8988T (cell line): ENCODE data around the gene NFATC1.

Experiments used
- DNase-seq: peaks from one replicate; pipeline ENCODE4 v3.0.0; 2011

The NFATC1 gene

GRCh38 chr18:79405781-79406575 is 10.2 kb downstream of the NFATC1 start:
- DNase-seq = no peak

GRCh38 chr18:79406708-79407107 is 11.0 kb downstream of the NFATC1 start:
- no peak for DNase-seq

GRCh38 chr18:79409313-79409712 is 13.6 kb downstream of the NFATC1 start:
- DNase-seq = no peak

GRCh38 chr18:79410171-79410641 is 14.5 kb downstream of the NFATC1 start:
- no peak for DNase-seq

- no peak for DNase-seq
Measured at GRCh38 chr18:79410731-79411613, 15.2 kb downstream of the NFATC1 start.

- DNase-seq = no peak
Measured at GRCh38 chr18:79411614-79412526, 16.1 kb downstream of the NFATC1 start.

GRCh38 chr18:79413025-79413424 is 17.3 kb downstream of the NFATC1 start:
- DNase-seq = no peak

GRCh38 chr18:79413426-79413825 is 17.7 kb downstream of the NFATC1 start:
- no peak for DNase-seq

- DNase-seq = no peak
Measured at GRCh38 chr18:79413901-79414300, 18.2 kb downstream of the NFATC1 start.

- no peak for DNase-seq
Measured at GRCh38 chr18:79416022-79416676, 20.4 kb downstream of the NFATC1 start.

- no peak for DNase-seq
Measured at GRCh38 chr18:79416677-79417052, 20.9 kb downstream of the NFATC1 start.

- no peak for DNase-seq
Measured at GRCh38 chr18:79418236-79418635, 22.5 kb downstream of the NFATC1 start.

GRCh38 chr18:79418642-79419041 is 22.9 kb downstream of the NFATC1 start:
- no peak for DNase-seq

GRCh38 chr18:79420033-79420745 is 24.5 kb downstream of the NFATC1 start:
- DNase-seq = no peak

GRCh38 chr18:79421275-79421857 is 25.6 kb downstream of the NFATC1 start:
- DNase-seq = no peak

GRCh38 chr18:79422022-79422782 is 26.5 kb downstream of the NFATC1 start:
- DNase-seq = no peak

GRCh38 chr18:79422783-79423165 is 27.0 kb downstream of the NFATC1 start:
- DNase-seq = no peak

- DNase-seq = no peak
Measured at GRCh38 chr18:79423211-79424007, 27.7 kb downstream of the NFATC1 start.

- DNase-seq = no peak
Measured at GRCh38 chr18:79424008-79424565, 28.4 kb downstream of the NFATC1 start.
